Activated CD8-positive, alpha-beta memory T cell treated with anti-CD3 and anti-CD28 coated beads, Interleukin-2, amount 50 U/mL, for 24 hours (primary cell): ENCODE data around the gene ZMYM1.
"Not testable (repeated sequence)": the region's sequence is repeated elsewhere in the genome, so short reads cannot be mapped to it uniquely, and the experiment has no call there.

Source experiments
- DNase-seq: peaks from one replicate; pipeline ENCODE4 v3.0.0-alpha.2; 2020; ENCODE audit errors: extremely low read depth

Gene ZMYM1

GRCh38 chr1:35076426-35076825, 2.8 kb upstream of the ZMYM1 start:
- DNase-seq: not testable (repeated sequence)

- no peak for DNase-seq
Measured at GRCh38 chr1:35080171-35080854, 1.1 kb downstream of the ZMYM1 start.

GRCh38 chr1:35085421-35085820, 6.2 kb downstream of the ZMYM1 start:
- DNase-seq: no peak

GRCh38 chr1:35097224-35097623, 18.0 kb downstream of the ZMYM1 start:
- DNase-seq: no peak

DNA sequence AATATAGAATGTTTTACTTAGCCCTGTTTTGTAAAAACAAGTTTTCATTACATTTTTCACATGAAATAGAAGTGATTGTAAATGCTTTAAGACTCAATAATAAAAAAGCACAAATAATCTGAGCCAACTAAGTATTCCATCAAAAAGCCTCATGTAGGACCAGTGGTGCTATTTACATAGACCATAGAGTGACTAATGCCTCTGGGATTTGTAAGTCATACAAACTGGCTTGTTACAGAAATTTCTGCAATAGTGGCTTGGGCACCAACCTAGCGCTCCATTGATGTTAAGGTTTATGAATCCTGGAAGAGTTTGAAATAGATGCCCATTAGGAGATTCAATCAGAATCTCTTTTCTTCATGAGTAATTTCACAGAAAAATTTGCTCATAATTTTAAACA, 31.9 kb downstream of the ZMYM1 start:
- no peak for DNase-seq

DNA sequence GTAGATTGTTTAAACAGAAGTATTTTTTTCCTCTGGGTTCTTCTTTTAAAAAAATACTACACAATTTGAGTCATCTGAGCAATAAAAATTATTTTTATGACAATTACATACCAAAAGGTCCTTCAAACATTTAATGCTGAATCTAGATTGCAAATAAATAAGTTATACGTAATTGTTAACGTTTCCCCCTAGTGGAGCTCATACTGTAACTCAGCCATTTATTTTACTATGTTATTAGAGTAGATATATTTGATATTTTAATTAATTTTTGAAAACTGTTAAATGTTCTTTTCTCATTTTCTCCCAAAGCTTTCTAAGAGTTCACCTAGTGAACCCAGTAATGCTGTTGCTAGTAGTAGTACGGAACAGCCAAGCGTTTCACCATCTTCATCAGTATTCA, 33.5 kb downstream of the ZMYM1 start:
- DNase-seq: no peak

- no peak for DNase-seq
Measured at GRCh38 chr1:35115459-35116383, 36.5 kb downstream of the ZMYM1 start.

DNA sequence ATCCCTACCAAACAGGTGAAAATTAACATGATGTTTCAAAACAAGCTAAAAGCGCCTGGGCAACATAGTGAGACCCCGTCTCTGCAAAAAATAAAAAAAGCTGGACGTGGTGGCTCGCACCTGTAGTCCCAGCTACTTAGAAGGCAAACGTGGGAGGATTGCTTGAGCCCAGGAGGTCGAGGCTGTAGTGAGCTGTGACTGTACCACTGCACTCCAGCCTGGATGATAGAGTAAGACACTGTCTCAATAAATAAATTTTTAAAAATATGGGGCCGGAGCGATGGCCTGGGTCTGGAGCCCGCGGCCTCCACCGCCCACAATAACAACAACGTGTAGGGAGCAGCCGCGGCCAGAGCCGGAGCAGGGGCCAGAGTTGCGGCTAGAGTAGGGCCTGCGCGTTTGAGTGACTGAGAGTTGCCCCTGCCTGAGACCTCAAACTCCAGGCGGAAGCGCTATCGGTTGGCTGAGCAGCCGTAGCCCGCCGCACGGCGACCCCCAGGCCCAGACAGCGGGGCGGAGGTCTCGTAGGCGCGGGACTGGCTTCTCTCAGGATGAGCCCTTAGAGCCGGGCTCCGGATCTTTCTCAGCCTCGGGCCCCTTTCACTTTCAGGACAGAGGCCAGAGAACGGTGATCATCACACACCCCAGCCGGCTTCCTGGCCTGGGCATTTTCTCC, 41.4 kb downstream of the ZMYM1 start:
- no peak for DNase-seq

DNA sequence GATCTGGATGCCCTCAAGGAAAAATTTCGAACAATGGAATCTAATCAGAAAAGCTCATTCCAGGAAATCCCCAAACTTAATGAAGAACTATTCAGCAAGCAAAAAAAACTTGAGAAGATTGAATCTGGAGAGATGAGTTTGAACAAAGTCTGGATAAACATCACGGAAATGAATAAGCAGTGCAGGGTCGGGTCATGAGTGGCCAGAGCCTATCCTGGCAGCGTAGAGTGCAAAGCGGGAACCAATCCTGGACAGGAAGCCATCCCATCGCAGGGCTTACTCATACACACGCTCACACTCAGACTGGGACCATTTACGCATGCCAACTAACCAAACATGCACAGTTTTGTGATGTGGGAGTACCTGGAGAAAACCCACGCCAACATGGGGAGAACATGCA, 43.1 kb downstream of the ZMYM1 start:
- DNase-seq: no peak

GRCh38 chr1:35126546-35126945, 47.4 kb downstream of the ZMYM1 start:
- DNase-seq: no peak

GRCh38 chr1:35129080-35129479, 49.9 kb downstream of the ZMYM1 start:
- no peak for DNase-seq

- no peak for DNase-seq
Measured at GRCh38 chr1:35136780-35137179, 57.6 kb downstream of the ZMYM1 start.

- DNase-seq: not testable (repeated sequence)
Measured at GRCh38 chr1:35137590-35137989, 58.4 kb downstream of the ZMYM1 start.

GRCh38 chr1:35142294-35142693, 63.1 kb downstream of the ZMYM1 start:
- not testable (repeated sequence) for DNase-seq

- DNase-seq: not testable (repeated sequence)
Measured at GRCh38 chr1:35142728-35143127, 63.5 kb downstream of the ZMYM1 start.

- no peak for DNase-seq
Measured at GRCh38 chr1:35143737-35144508, 64.7 kb downstream of the ZMYM1 start.

GRCh38 chr1:35145892-35146549, 66.8 kb downstream of the ZMYM1 start:
- not testable (repeated sequence) for DNase-seq

- DNase-seq: no peak
Measured at GRCh38 chr1:35151220-35151619, 72.0 kb downstream of the ZMYM1 start.

DNA sequence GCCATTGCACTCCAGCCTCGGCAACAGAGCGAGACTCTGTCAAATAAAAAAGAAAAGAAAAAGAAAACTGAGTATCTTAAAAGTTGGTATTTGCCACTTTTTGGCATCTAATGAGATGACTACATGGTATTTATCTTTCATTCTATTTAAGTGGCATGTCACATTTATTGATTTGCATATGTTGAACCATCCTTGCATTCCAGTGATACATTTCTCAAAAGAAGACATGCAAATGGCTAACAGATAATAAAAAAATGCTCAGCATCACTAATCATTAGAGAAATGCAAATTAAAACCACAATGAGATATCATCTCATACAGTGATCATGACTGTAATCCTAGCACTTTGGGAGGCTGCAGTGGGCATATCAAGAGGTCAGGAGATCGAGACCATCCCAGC, 85.7 kb downstream of the ZMYM1 start:
- DNase-seq: no peak
